HG02943 (cell line): Measurements from ENCODE around the gene TNFRSF21.
"Not testable (repeated sequence)": the region's sequence is repeated elsewhere in the genome, so short reads cannot be mapped to it uniquely, and the experiment has no call there.

Experiments
- ATAC-seq: cut with Tn5 transposase; IDR thresholded peaks from one replicate; pipeline ENCODE4 v1.9.1; 2021; ENCODE audit warnings: mild to moderate bottlenecking, low read depth, moderate library complexity; ENCODE audit not compliant: unreplicated experiment

The TNFRSF21 gene

GRCh38 chr6:47309291-47310130, at the start of gene TNFRSF21:
TSS of gene TNFRSF21 (minus strand) at chr6:47309905. CDS start at chr6:47309511, 394 bp downstream.
- ATAC-seq, result peak; percentile 95

GRCh38 chr6:47358440-47359225, 48.9 kb upstream of the TNFRSF21 start:
- ATAC-seq, result peak; percentile 51

- ATAC-seq, result peak; percentile 74
Measured at GRCh38 chr6:47357827-47358226, 48.1 kb upstream of the TNFRSF21 start.

- ATAC-seq, result no peak
Measured at GRCh38 chr6:47355496-47355895, 45.8 kb upstream of the TNFRSF21 start.

- ATAC-seq, result no peak
Measured at GRCh38 chr6:47353871-47354270, 44.2 kb upstream of the TNFRSF21 start.

GRCh38 chr6:47352966-47353365, 43.3 kb upstream of the TNFRSF21 start:
- ATAC-seq, result no peak

GRCh38 chr6:47352194-47352920, 42.7 kb upstream of the TNFRSF21 start:
- ATAC-seq, result no peak

- no peak for ATAC-seq
Measured at GRCh38 chr6:47351621-47352020, 41.9 kb upstream of the TNFRSF21 start.

GRCh38 chr6:47349931-47350330, 40.2 kb upstream of the TNFRSF21 start:
- ATAC-seq, result no peak

- no peak for ATAC-seq
Measured at GRCh38 chr6:47348316-47348863, 38.7 kb upstream of the TNFRSF21 start.

GRCh38 chr6:47345761-47346160, 36.1 kb upstream of the TNFRSF21 start:
- ATAC-seq, result no peak

GRCh38 chr6:47344022-47344421, 34.3 kb upstream of the TNFRSF21 start:
- ATAC-seq, result no peak

- no peak for ATAC-seq
Measured at GRCh38 chr6:47343600-47343999, 33.9 kb upstream of the TNFRSF21 start.

- no peak for ATAC-seq
Measured at GRCh38 chr6:47342824-47343223, 33.1 kb upstream of the TNFRSF21 start.

GRCh38 chr6:47337519-47337918, 27.8 kb upstream of the TNFRSF21 start:
- no peak for ATAC-seq

- no peak for ATAC-seq
Measured at GRCh38 chr6:47336334-47336733, 26.6 kb upstream of the TNFRSF21 start.

- no peak for ATAC-seq
Measured at GRCh38 chr6:47335466-47335865, 25.8 kb upstream of the TNFRSF21 start.

- ATAC-seq, result no peak
Measured at GRCh38 chr6:47334334-47334733, 24.6 kb upstream of the TNFRSF21 start.

GRCh38 chr6:47328606-47329005, 18.9 kb upstream of the TNFRSF21 start:
- ATAC-seq, result not testable (repeated sequence)

- ATAC-seq, result not testable (repeated sequence)
Measured at GRCh38 chr6:47328139-47328538, 18.4 kb upstream of the TNFRSF21 start.

GRCh38 chr6:47323887-47324286, 14.2 kb upstream of the TNFRSF21 start:
- ATAC-seq, result no peak
